Breast epithelium (tissue), 4 donors: Measurements from ENCODE around the gene OR2A12. TPM values are rescaled to one million over a fixed set of nuclear protein-coding genes. Genes with fewer than 3 reads are reported as not detected.
"Not testable (repeated sequence)": the region's sequence is repeated elsewhere in the genome, so short reads cannot be mapped to it uniquely, and the experiment has no call there.

Experiments used
- DNase-seq, 2 donors: peaks; one replicate each; pipeline ENCODE4 v3.0.0-alpha.2; 2019; ENCODE audit warnings: low spot score in 2 of 2
- H3K27ac ChIP-seq, 2 donors: fragments of 200-600 bp; sonication (generic) in 1 of 2; one replicate each; pipeline ENCODE4 v1.5.1; 2016 to 2019; ENCODE audit warnings: mild to moderate bottlenecking in 1 of 2
- H3K27me3 ChIP-seq, 2 donors: fragments of 200-600 bp; sonication (generic) in 1 of 2; one replicate each; pipeline versions ENCODE4 v1.5.1 to v1.6.0; 2017 to 2019; ENCODE audit warnings: control low read depth in 1 of 2, mild to moderate bottlenecking in 1 of 2
- H3K36me3 ChIP-seq: fragments of 200-600 bp; one replicate; pipeline ENCODE4 v1.5.1; 2019
- H3K4me1 ChIP-seq, 2 donors: fragments of 200-600 bp; sonication (generic); one replicate each; pipeline ENCODE4 v1.5.1; 2016 to 2019; ENCODE audit warnings: control low read depth in 1 of 2
- H3K4me3 ChIP-seq, 3 donors: fragments of 200-600 bp; sonication (generic); 1 replicate in 2 of 3; 2 replicates in 1 of 3; pipeline ENCODE4 v1.5.1; 2016 to 2019; ENCODE audit warnings: mild to moderate bottlenecking in 3 of 3, moderate library complexity in 2 of 3
- H3K9me3 ChIP-seq, 2 donors: fragments of 200-600 bp; sonication (generic) in 1 of 2; one replicate each; pipeline ENCODE4 v1.5.1; 2016 to 2019; ENCODE audit warnings: control low read depth in 1 of 2
- CTCF ChIP-seq, 3 donors: fragments of 450-650 bp; IDR thresholded peaks; one replicate each; pipeline ENCODE4 v1.5.1; 2016 to 2017; ENCODE audit warnings: antibody characterized with exemption in 3 of 3, mild to moderate bottlenecking in 3 of 3, moderate library complexity in 3 of 3
- POLR2A ChIP-seq: fragments of 450-650 bp; IDR thresholded peaks from one replicate; pipeline ENCODE4 v1.6.1; 2016; ENCODE audit warnings: antibody characterized with exemption, mild to moderate bottlenecking, moderate library complexity
- POLR2AphosphoS5 ChIP-seq, 3 donors: sonication (generic); formaldehyde crosslinking; IDR thresholded peaks; one replicate each; pipeline ENCODE4 v1.6.1; 2017; ENCODE audit warnings: antibody characterized with exemption in 3 of 3
- intact Hi-C: fragments of 100-400 bp; cut with DNase I; formaldehyde crosslinking; loops from one replicate; pipeline ENCODE4 v1.15.1; 2023; ENCODE audit warnings: low total_unique reads
- total RNA-seq, 3 donors: library from RNA; depleted of rRNA; stranded (reverse); fragments of >200 nt; gene quantifications; one replicate each; pipeline ENCODE4 v1.1.0, GENCODE V29; 2016

The OR2A12 gene
- total RNA-seq, 3 donors from 2014 or later, result not detected

- H3K9me3 ChIP-seq, result no peaks in the 10 kb centered on the region
- intact Hi-C loops, result no loop called here
- H3K27me3 ChIP-seq, result no peaks in the 10 kb centered on the region
- no peak for TF ChIP-seq CTCF (IDR thresholded peaks at IDR 0.05)
- TF ChIP-seq POLR2AphosphoS5 (IDR thresholded peaks at IDR 0.05), result no peak
- no peak for TF ChIP-seq POLR2A
- H3K4me3 ChIP-seq, result no peak overlapping the region
- DNase-seq, result no peak
- H3K36me3 ChIP-seq, result no peaks in the 10 kb centered on the region
- H3K4me1 ChIP-seq, result no peaks in the 10 kb centered on the region
- no peak overlapping the region for H3K27ac ChIP-seq
Measured at GRCh38 chr7:144049491-144049890, 36.6 kb upstream of the OR2A12 start.

GRCh38 chr7:144050093-144050492 lies 36.0 kb upstream of the OR2A12 start:
- intact Hi-C loops, result no loop called here
- H3K27me3 ChIP-seq, result no peaks in the 10 kb centered on the region
- no peaks in the 10 kb centered on the region for H3K36me3 ChIP-seq
- H3K4me3 ChIP-seq, result no peak overlapping the region
- no peaks in the 10 kb centered on the region for H3K9me3 ChIP-seq
- no peak for DNase-seq
- TF ChIP-seq POLR2AphosphoS5 (IDR thresholded peaks at IDR 0.05), result no peak
- TF ChIP-seq POLR2A, result no peak
- no peak for TF ChIP-seq CTCF (IDR thresholded peaks at IDR 0.05)
- no peak overlapping the region for H3K27ac ChIP-seq
- H3K4me1 ChIP-seq, result no peaks in the 10 kb centered on the region

GRCh38 chr7:144050884-144051283 lies 35.2 kb upstream of the OR2A12 start:
- H3K27me3 ChIP-seq, intact Hi-C loops, H3K4me1 ChIP-seq, H3K36me3 ChIP-seq, H3K9me3 ChIP-seq, H3K27ac ChIP-seq, DNase-seq, H3K4me3 ChIP-seq: not testable (repeated sequence)

- Histone ChIP-seq H3K27me3 (no peaks in the 10 kb centered on the region), H3K4me3 (no peak overlapping the region), H3K9me3 (no peaks in the 10 kb centered on the region), H3K4me1 (no peaks in the 10 kb centered on the region), H3K36me3 (no peaks in the 10 kb centered on the region), H3K27ac (no peak overlapping the region)
- no peak for DNase-seq
- TF ChIP-seq POLR2A (no peak), CTCF (IDR thresholded peaks at IDR 0.05) (no peak), POLR2AphosphoS5 (IDR thresholded peaks at IDR 0.05) (no peak)
- intact Hi-C loops, result no loop called here
Measured at GRCh38 chr7:144057954-144058353, 28.1 kb upstream of the OR2A12 start.

GRCh38 chr7:144063710-144064109 lies 22.4 kb upstream of the OR2A12 start:
- Histone ChIP-seq H3K27me3 (no peaks in the 10 kb centered on the region), H3K4me1 (no peaks in the 10 kb centered on the region), H3K36me3 (no peaks in the 10 kb centered on the region), H3K27ac (no peak overlapping the region), H3K4me3 (no peak overlapping the region), H3K9me3 (no peaks in the 10 kb centered on the region)
- intact Hi-C loops, result no loop called here
- no peak for DNase-seq
- TF ChIP-seq CTCF (IDR thresholded peaks at IDR 0.05) (no peak), POLR2A (no peak), POLR2AphosphoS5 (IDR thresholded peaks at IDR 0.05) (no peak)

GRCh38 chr7:144069511-144069910 lies 16.6 kb upstream of the OR2A12 start, which contains the start of gene OR2A25:
Gene OR2A25 (plus strand): TSS chr7:144069811. CDS start chr7:144074220, 4,409 bp downstream.
- TF ChIP-seq CTCF (IDR thresholded peaks at IDR 0.05) (no peak), POLR2A (no peak)
- Histone ChIP-seq H3K36me3 (no peaks in the 10 kb centered on the region), H3K9me3 (no peaks in the 10 kb centered on the region), H3K4me1 (no peaks in the 10 kb centered on the region), H3K27me3 (no peaks in the 10 kb centered on the region), H3K27ac (no peak within 1 kb of the TSS), H3K4me3 (no peak within 1 kb of the TSS)
- no peak for DNase-seq
- intact Hi-C loops, result no loop called here
